ENCODE data around the gene GNG5. TPM values are rescaled to one million over a fixed set of nuclear protein-coding genes. Genes with fewer than 3 reads are reported as not detected.

GNG5 gene
- polyA plus RNA-seq, 1 experiment = 124 TPM

DNA sequence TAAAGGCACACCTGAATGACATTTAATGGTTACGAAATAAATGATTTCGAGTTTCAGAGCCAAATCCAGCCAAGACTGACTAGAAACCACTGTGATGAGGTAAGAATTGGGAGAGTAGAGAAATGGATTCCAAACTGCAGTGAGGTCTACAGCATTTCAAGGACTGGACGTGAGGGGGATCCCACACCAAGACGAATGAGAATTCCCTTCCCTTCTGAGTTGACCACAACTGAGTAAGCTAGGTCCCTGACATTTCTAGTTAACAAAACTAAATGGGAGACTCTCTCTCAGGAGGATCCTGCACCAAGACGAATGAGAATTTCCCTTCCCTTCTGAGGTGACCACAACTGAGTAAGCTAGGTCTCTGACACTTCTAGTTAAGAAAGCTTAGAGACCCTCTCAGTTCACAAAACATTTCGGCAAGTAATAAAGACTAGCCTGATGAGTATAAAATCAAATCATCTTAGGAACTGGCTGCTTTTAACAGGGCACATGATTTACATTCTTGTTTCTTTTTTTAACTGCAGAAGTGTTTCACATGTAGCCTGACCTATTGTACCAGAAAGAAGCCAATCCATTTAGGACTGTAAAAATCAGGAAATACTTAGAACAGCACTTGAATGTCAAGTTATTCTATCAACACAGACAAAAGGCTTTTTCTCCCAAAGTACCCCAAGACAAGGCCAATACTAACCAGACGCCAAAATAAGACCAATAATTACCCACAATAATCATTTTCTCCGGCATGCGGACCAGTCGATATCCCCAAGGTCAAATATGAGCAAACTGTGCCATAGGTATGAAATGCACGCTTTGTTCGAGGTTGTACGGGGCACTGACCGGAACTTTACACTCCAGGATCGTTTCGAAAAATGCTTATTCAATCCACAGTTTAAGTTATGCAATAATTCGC, 1.5 kb downstream of the GNG5 start:
- Histone ChIP-seq H3K27ac (ENCODE audit: low read depth, low read length) (peak overlapping the region; percentile 97), H3K4me3 (ENCODE audit: low read depth, low read length) (peak overlapping the region; percentile 76), H3K27me3 (ENCODE audit: control insufficient read depth, insufficient read depth, low read length) (no peaks in the 10 kb centered on the region), H3K9me3 (ENCODE audit: control insufficient read depth, insufficient read depth, low read length) (peaks cover 4% of the 10 kb centered on the region)
- CTCF ChIA-PET = interaction anchor here (1.1 to 3.2 kb wide), 4 partner anchors 63 to 268 kb away, joined by 3 to 16 read pairs (median 6); no protein-coding TSS in a partner anchor
- POLR2A ChIA-PET = interaction anchor here (1.5 to 2.6 kb wide), 3 partner anchors 25 to 427 kb away, joined by 5 to 35 read pairs (median 6); partner anchors contain the start of gene CTBS
- TF ChIP-seq, protein P1, sequence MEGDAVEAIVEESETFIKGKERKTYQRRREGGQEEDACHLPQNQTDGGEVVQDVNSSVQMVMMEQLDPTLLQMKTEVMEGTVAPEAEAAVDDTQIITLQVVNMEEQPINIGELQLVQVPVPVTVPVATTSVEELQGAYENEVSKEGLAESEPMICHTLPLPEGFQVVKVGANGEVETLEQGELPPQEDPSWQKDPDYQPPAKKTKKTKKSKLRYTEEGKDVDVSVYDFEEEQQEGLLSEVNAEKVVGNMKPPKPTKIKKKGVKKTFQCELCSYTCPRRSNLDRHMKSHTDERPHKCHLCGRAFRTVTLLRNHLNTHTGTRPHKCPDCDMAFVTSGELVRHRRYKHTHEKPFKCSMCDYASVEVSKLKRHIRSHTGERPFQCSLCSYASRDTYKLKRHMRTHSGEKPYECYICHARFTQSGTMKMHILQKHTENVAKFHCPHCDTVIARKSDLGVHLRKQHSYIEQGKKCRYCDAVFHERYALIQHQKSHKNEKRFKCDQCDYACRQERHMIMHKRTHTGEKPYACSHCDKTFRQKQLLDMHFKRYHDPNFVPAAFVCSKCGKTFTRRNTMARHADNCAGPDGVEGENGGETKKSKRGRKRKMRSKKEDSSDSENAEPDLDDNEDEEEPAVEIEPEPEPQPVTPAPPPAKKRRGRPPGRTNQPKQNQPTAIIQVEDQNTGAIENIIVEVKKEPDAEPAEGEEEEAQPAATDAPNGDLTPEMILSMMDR (IDR thresholded peaks at IDR 0.05; ENCODE audit: low read depth, low read length) = peak; percentile 33; the same call in 1 of the 2 replicates
- peak; percentile 38 for DNase-seq (ENCODE audit: low read depth, low spot score)

DNA sequence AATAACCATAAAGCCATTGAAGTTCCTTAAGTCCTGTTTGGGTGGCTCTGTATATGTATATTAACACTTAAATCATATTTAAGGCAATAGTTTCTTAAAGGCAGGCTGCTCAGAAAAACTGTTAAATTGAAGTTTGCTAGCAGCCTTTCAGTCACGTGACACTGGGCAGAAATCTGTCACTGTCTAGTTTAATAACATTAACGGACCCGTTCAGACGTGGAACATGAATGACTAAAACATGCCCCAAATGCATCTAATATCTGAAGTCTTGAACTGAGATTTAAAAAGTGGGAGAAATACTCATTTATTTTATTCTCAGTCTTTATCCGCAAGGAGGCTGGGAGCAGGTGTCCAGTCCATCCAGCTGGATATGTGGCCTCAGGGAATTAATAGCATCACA, 3.5 kb downstream of the GNG5 start:
- TF ChIP-seq, protein P1 (IDR thresholded peaks at IDR 0.05; ENCODE audit: low read depth, low read length) = no peak
- H3K4me3 ChIP-seq (ENCODE audit: low read depth, low read length) = no peak overlapping the region
- H3K27me3 ChIP-seq (ENCODE audit: control insufficient read depth, insufficient read depth, low read length) = no peaks in the 10 kb centered on the region
- POLR2A ChIA-PET = no interaction called here
- no peak overlapping the region for H3K27ac ChIP-seq (ENCODE audit: low read depth, low read length)
- CTCF ChIA-PET = interaction anchor here (1.1 kb wide), 1 partner anchor 240 kb away, joined by 3 read pairs; no protein-coding TSS in a partner anchor
- DNase-seq (ENCODE audit: low read depth, low spot score) = no peak
- H3K9me3 ChIP-seq (ENCODE audit: control insufficient read depth, insufficient read depth, low read length) = peaks cover 2% of the 10 kb centered on the region; the same call in 1 of the 2 replicates

DNA sequence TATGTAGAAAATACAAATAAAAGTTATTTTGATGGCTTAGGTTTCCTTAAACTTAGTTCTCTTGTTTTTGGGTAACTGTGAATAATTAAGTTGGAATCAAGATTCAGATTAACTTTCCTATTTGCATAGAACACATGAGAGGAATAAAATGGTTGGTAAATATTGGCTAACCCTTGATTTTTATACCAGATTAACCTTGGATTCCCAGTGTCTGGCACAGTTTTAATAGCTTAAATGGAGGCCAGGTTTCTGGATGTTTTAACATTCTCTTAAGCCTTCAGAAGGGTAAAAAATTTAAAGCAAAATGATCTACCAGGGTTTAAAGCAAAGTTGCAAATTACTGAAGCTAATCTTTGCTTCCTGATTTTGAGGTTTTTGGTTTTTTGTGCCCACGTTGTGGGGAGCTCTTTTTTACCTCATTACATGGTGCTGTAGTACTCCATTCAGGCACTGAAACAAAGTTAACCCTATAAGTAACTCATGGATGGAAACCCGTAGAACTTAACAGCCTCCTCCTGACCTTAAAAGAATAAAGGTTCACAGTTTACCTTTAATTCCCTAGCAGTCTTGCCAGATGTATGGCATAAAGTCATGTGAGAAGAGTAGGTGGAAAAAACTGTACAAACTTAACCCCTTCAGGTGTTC, 8.6 kb downstream of the GNG5 start:
- Histone ChIP-seq H3K9me3 (ENCODE audit: control insufficient read depth, insufficient read depth, low read length) (no peaks in the 10 kb centered on the region), H3K27ac (ENCODE audit: low read depth, low read length) (no peak overlapping the region), H3K27me3 (ENCODE audit: control insufficient read depth, insufficient read depth, low read length) (no peaks in the 10 kb centered on the region), H3K4me3 (ENCODE audit: low read depth, low read length) (no peak overlapping the region)
- DNase-seq (ENCODE audit: low read depth, low spot score) = no peak
- TF ChIP-seq, protein P1 (IDR thresholded peaks at IDR 0.05; ENCODE audit: low read depth, low read length) = no peak
- CTCF ChIA-PET = no interaction called here
- POLR2A ChIA-PET = no interaction called here

DNA sequence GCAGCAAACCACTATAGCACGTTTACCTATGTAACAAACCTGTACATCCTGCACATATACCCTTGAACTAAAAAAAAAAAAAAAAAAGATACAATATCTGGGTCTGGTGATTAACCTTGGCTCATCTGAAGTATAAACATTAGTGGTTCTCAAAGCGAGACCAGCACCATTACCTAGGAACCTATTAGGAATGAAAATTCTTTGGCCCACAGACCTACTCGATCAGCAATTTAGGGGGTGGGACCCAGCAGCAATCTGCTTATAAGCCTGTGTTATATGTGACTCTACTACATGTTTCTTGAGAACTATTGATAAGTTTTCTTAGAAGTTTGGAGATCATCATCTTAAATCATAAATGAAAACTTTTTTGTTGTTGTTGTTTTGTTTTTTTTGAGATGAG, 9.9 kb downstream of the GNG5 start:
- no peak overlapping the region for H3K27ac ChIP-seq (ENCODE audit: low read depth, low read length)
- TF ChIP-seq, protein P1 (IDR thresholded peaks at IDR 0.05; ENCODE audit: low read depth, low read length) = no peak
- DNase-seq (ENCODE audit: low read depth, low spot score) = no peak
- no peaks in the 10 kb centered on the region for H3K27me3 ChIP-seq (ENCODE audit: control insufficient read depth, insufficient read depth, low read length)
- CTCF ChIA-PET = no interaction called here
- H3K9me3 ChIP-seq (ENCODE audit: control insufficient read depth, insufficient read depth, low read length) = no peaks in the 10 kb centered on the region
- POLR2A ChIA-PET = interaction anchor here (0.6 kb wide), 1 partner anchor 121 kb away, joined by 3 read pairs; no protein-coding TSS in a partner anchor
- H3K4me3 ChIP-seq (ENCODE audit: low read depth, low read length) = no peak overlapping the region
